HL-60 (cell line): Measurements from ENCODE around the gene PDE6B.

ENCODE experiments used
- DNase-seq, 2 experiments: peaks; one replicate each; pipeline ENCODE4 v3.0.0-alpha.2; 2010 to 2020; ENCODE audit warnings: low read depth in 1 of 2, low spot score in 1 of 2
- H3K27ac ChIP-seq: fragments of 250-450 bp; sonication (Bioruptor Pico); replicated peaks from 2 replicates; pipeline ENCODE4 v1.5.1; 2020; ENCODE audit warnings: mild to moderate bottlenecking, moderate library complexity
- H3K27me3 ChIP-seq: fragments of 250-450 bp; sonication (Bioruptor Pico); 2 replicates; pipeline ENCODE4 v1.5.1; 2021; ENCODE audit warnings: mild to moderate bottlenecking, moderate library complexity; ENCODE audit not compliant: insufficient read depth, poor library complexity, severe bottlenecking
- H3K4me3 ChIP-seq: replicated peaks from 2 replicates; pipeline ENCODE4 v1.5.1; 2011; ENCODE audit warnings: mild to moderate bottlenecking, control low read depth, low read length; ENCODE audit not compliant: insufficient read depth
- GABPA ChIP-seq: IDR thresholded peaks from 2 replicates; pipeline ENCODE4 v1.6.1; 2012; ENCODE audit warnings: low read depth
- POLR2AphosphoS5 ChIP-seq: IDR thresholded peaks from 2 replicates; pipeline ENCODE4 v1.6.1; 2012; ENCODE audit warnings: low read depth
- REST ChIP-seq: IDR thresholded peaks from 2 replicates; pipeline ENCODE4 v1.6.1; 2012; ENCODE audit warnings: low read depth; ENCODE audit not compliant: insufficient replicate concordance
- SPI1 ChIP-seq: IDR thresholded peaks from 2 replicates; pipeline ENCODE4 v1.6.1; 2012; ENCODE audit warnings: low read depth, mild to moderate bottlenecking, borderline replicate concordance
- TF ChIP-seq, protein P1 (sequence below): IDR thresholded peaks from one replicate; pipeline ENCODE4 v1.5.1; 2011; ENCODE audit warnings: low read length, control low read depth, inconsistent platforms; ENCODE audit not compliant: insufficient read depth

Gene PDE6B

DNA sequence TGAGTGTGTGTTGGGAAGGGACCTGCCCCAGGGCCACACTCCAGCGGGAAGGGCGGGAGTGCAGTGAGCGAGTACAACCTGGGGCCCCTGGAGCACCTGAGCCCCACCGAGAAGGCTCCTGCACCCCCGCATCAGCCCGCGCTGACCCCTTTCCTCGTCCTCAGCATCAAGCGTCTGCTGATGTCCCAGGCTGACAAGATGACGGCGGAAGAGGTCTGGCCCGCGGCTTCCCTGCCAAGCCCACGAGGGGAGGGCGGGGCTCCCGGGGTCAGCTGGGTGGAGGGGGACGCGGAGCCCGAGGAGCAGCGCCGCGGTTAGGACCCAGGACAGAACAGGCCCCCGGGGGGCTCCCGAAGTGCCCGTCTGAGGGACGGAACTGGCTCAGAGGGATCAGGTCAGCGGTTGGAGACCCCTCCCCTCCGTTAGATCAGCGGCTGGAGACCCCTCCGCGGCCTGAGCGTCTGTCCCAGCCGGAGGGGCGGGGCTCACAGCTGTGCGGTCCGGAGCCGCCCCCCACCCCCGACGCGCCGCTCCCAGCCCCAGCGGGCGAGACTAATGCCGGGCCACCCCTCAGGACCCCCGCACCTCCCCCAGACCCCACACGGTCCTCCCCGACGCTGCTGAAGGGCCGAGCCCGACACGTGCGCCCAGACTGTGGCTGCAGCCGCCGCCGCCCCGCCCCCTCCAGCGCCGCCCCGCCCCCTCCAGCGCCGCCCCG lies 55.7 kb downstream of the PDE6B start:
- Histone ChIP-seq H3K4me3 (peak overlapping the region; percentile 27), H3K27me3 (peaks cover 3% of the 10 kb centered on the region), H3K27ac (no peak overlapping the region)
- TF ChIP-seq SPI1 (no peak), POLR2AphosphoS5 (no peak), REST (no peak), GABPA (no peak)
- TF ChIP-seq, protein P1, sequence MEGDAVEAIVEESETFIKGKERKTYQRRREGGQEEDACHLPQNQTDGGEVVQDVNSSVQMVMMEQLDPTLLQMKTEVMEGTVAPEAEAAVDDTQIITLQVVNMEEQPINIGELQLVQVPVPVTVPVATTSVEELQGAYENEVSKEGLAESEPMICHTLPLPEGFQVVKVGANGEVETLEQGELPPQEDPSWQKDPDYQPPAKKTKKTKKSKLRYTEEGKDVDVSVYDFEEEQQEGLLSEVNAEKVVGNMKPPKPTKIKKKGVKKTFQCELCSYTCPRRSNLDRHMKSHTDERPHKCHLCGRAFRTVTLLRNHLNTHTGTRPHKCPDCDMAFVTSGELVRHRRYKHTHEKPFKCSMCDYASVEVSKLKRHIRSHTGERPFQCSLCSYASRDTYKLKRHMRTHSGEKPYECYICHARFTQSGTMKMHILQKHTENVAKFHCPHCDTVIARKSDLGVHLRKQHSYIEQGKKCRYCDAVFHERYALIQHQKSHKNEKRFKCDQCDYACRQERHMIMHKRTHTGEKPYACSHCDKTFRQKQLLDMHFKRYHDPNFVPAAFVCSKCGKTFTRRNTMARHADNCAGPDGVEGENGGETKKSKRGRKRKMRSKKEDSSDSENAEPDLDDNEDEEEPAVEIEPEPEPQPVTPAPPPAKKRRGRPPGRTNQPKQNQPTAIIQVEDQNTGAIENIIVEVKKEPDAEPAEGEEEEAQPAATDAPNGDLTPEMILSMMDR: no peak
- DNase-seq: peak in 1 of 2 experiments; percentile 13

GRCh38 chr4:681736-682451 lies 56.5 kb downstream of the PDE6B start:
- Histone ChIP-seq H3K4me3 (no peak overlapping the region), H3K27me3 (peaks cover 3% of the 10 kb centered on the region), H3K27ac (no peak overlapping the region)
- peak in 1 of 2 experiments; percentile 10 for DNase-seq
- TF ChIP-seq SPI1: no peak
- TF ChIP-seq, protein P1: no peak
- TF ChIP-seq GABPA: no peak
- no peak for TF ChIP-seq POLR2AphosphoS5
- TF ChIP-seq REST: no peak

DNA sequence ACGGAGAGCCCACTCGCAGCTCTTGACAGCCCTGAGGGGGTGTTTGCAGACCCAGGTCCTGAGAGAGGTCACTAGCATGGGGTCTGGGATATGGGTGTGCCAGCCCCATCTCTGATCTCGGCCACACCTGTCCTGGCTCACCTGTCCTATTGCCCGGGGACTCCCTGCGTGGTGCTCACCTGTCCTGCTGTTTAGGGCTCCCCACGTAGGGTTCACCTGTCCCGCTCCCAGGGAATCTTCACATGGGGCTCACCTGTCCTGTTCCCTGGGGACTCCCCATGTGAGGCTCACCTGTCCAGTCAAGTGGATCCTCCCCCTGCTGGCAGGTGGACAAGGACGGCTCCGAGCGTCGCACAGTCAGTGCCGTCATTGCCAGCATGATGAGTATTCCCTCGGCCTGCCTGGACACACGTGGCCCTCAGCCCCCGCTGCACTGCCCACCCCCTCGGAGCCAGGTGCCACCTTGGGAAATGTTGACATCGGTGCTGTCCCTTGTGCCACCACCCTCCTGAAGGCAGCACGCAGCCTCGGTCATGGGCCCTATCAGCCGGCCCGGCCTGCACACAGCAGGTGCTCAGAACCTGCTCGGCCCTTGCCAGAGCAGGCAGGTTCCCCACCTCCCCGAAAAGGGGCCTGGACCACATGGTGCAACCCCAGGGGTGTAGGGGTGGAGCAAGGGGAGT lies 57.3 kb downstream of the PDE6B start:
- DNase-seq: no peak
- no peak overlapping the region for H3K27ac ChIP-seq
- no peak overlapping the region for H3K4me3 ChIP-seq
- H3K27me3 ChIP-seq: peaks cover 3% of the 10 kb centered on the region
- TF ChIP-seq REST (no peak), SPI1 (no peak), GABPA (no peak), POLR2AphosphoS5 (no peak)
- TF ChIP-seq, protein P1: no peak
